ENCODE data around the gene PLD1. TPM values are rescaled to one million over a fixed set of nuclear protein-coding genes. Genes with fewer than 3 reads are reported as not detected.

PLD1 gene
- total RNA-seq, 1 experiment from 2014 or later: 5.3 TPM

DNA sequence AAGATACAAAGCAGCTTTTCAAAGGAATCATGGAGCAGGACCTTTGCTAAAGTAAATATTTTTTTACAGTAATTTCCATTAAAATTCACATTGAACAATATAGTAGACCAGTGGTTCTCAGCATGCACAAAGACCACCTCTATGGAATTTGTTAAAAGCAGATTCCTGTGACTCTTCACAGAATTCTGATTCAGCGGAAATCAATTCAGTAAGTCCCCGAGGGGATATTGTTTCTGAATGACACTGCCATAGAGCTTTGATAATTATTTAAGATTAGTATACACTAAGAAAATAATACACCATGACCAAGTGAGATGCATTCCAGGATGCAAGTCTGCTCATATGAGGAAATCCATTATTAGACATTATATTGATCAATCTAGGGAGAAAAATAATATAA, 188.2 kb downstream of the PLD1 start:
- CTCF ChIA-PET: no interaction called here
- intact Hi-C loops (cut with micrococcal nuclease; ENCODE audit: unreplicated experiment): no loop called here
- H3K27me3 ChIP-seq (replicated peaks; ENCODE audit: control insufficient read depth, insufficient read depth, low read length): no peaks in the 10 kb centered on the region
- H3K36me3 ChIP-seq (ENCODE audit: control insufficient read depth, insufficient read depth, low read length): no peaks in the 10 kb centered on the region
- peaks cover 26% of the 10 kb centered on the region for H3K9me3 Mint-ChIP-seq (ENCODE audit: unreplicated experiment)
- H3K4me3 Mint-ChIP-seq (ENCODE audit: unreplicated experiment): no peak overlapping the region
- POLR2A ChIA-PET: interaction anchor here (0.5 kb wide), 1 partner anchor 23 kb away, joined by 4 read pairs; no protein-coding TSS in a partner anchor
- H3K4me1 ChIP-seq: no peaks in the 10 kb centered on the region
- TF ChIP-seq, protein P1, sequence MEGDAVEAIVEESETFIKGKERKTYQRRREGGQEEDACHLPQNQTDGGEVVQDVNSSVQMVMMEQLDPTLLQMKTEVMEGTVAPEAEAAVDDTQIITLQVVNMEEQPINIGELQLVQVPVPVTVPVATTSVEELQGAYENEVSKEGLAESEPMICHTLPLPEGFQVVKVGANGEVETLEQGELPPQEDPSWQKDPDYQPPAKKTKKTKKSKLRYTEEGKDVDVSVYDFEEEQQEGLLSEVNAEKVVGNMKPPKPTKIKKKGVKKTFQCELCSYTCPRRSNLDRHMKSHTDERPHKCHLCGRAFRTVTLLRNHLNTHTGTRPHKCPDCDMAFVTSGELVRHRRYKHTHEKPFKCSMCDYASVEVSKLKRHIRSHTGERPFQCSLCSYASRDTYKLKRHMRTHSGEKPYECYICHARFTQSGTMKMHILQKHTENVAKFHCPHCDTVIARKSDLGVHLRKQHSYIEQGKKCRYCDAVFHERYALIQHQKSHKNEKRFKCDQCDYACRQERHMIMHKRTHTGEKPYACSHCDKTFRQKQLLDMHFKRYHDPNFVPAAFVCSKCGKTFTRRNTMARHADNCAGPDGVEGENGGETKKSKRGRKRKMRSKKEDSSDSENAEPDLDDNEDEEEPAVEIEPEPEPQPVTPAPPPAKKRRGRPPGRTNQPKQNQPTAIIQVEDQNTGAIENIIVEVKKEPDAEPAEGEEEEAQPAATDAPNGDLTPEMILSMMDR (IDR thresholded peaks at IDR 0.05; ENCODE audit: insufficient read depth in 1 of 2, low read depth in 1 of 2, low read length in 1 of 2, severe bottlenecking in 1 of 2, unreplicated experiment in 1 of 2): no peak
- no peaks in the 10 kb centered on the region for H3K4me1 Mint-ChIP-seq (ENCODE audit: low read depth, unreplicated experiment)
- no peak overlapping the region for H3K4me3 ChIP-seq (ENCODE audit: low read depth, low read length)
- no peak for DNase-seq
- H3K36me3 Mint-ChIP-seq (ENCODE audit: insufficient read depth, unreplicated experiment): no peaks in the 10 kb centered on the region
- H3K27ac Mint-ChIP-seq (ENCODE audit: unreplicated experiment): no peak overlapping the region
- no TSS peak for BruUV-seq (replicated peaks)
- H3K9me3 ChIP-seq: no peaks in the 10 kb centered on the region
- H3K27me3 Mint-ChIP-seq (ENCODE audit: insufficient read depth, unreplicated experiment): no peaks in the 10 kb centered on the region

DNA sequence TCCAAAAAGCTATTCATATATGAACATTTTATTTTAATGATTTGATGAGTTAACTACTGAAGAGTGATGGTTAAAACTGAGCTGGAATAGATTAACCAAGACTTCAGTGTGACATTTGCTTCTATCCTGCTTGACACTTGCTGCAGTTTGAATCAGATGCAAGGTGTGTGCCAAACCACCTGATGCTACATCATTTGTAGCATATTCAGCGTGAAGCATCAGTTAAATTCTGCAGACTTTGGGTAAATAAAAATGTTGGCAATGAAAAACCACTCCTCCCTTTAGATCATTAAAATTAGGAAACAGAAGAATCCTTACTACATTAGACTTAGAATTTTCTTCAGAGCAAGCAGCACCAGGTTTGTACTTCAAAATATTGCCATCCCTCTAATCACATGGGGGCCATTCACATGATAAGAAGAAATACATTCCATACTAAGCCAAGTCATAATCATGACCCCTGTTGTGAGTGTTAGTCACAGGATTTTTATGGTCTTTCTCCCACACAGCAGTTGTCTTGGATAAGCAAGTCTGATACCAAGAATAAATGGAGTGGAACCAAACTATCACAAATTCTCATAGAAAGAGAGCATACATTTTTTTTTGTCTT, 189.4 kb downstream of the PLD1 start:
- POLR2A ChIA-PET: no interaction called here
- no peak overlapping the region for H3K4me3 ChIP-seq (ENCODE audit: low read depth, low read length)
- Mint-ChIP-seq H3K4me3 (ENCODE audit: unreplicated experiment) (no peak overlapping the region), H3K27me3 (ENCODE audit: insufficient read depth, unreplicated experiment) (no peaks in the 10 kb centered on the region), H3K27ac (ENCODE audit: unreplicated experiment) (no peak overlapping the region), H3K36me3 (ENCODE audit: insufficient read depth, unreplicated experiment) (no peaks in the 10 kb centered on the region), H3K4me1 (ENCODE audit: low read depth, unreplicated experiment) (no peaks in the 10 kb centered on the region), H3K9me3 (ENCODE audit: unreplicated experiment) (peaks cover 20% of the 10 kb centered on the region)
- CTCF ChIA-PET: no interaction called here
- H3K9me3 ChIP-seq: no peaks in the 10 kb centered on the region
- intact Hi-C loops (cut with micrococcal nuclease; ENCODE audit: unreplicated experiment): no loop called here
- TF ChIP-seq, protein P1 (IDR thresholded peaks at IDR 0.05; ENCODE audit: insufficient read depth in 1 of 2, low read depth in 1 of 2, low read length in 1 of 2, severe bottlenecking in 1 of 2, unreplicated experiment in 1 of 2): no peak
- no peaks in the 10 kb centered on the region for H3K27me3 ChIP-seq (replicated peaks; ENCODE audit: control insufficient read depth, insufficient read depth, low read length)
- H3K36me3 ChIP-seq (ENCODE audit: control insufficient read depth, insufficient read depth, low read length): no peaks in the 10 kb centered on the region
- no TSS peak for BruUV-seq (replicated peaks)
- DNase-seq: no peak
- H3K4me1 ChIP-seq: no peaks in the 10 kb centered on the region

DNA sequence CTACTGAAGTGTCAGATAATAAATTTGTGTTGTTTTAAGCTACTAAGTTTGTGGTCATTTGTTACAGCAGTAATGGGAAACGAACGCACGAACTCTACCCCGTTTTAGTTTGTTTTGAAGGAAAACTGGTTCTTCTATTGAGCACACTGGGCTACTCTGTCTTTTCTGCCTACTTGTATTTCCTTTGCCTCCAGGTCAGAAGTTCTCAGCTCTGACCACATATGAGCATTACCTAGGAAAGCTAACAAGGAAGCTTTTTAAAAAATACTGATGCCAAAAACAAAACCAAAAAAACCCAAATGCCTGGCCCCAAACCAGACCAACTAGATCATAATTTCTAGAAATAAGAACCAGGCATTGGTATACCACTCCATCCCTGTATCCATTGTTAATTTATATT, 193.5 kb downstream of the PLD1 start:
- no TSS peak for BruUV-seq (replicated peaks)
- DNase-seq: no peak
- Mint-ChIP-seq H3K9me3 (ENCODE audit: unreplicated experiment) (no peaks in the 10 kb centered on the region), H3K36me3 (ENCODE audit: insufficient read depth, unreplicated experiment) (no peaks in the 10 kb centered on the region), H3K27ac (ENCODE audit: unreplicated experiment) (no peak overlapping the region), H3K27me3 (ENCODE audit: insufficient read depth, unreplicated experiment) (no peaks in the 10 kb centered on the region), H3K4me3 (ENCODE audit: unreplicated experiment) (no peak overlapping the region), H3K4me1 (ENCODE audit: low read depth, unreplicated experiment) (no peaks in the 10 kb centered on the region)
- CTCF ChIA-PET: no interaction called here
- intact Hi-C loops (cut with micrococcal nuclease; ENCODE audit: unreplicated experiment): no loop called here
- POLR2A ChIA-PET: no interaction called here
- no peaks in the 10 kb centered on the region for H3K4me1 ChIP-seq
- no peaks in the 10 kb centered on the region for H3K27me3 ChIP-seq (replicated peaks; ENCODE audit: control insufficient read depth, insufficient read depth, low read length)
- H3K9me3 ChIP-seq: no peaks in the 10 kb centered on the region
- TF ChIP-seq, protein P1 (IDR thresholded peaks at IDR 0.05; ENCODE audit: insufficient read depth in 1 of 2, low read depth in 1 of 2, low read length in 1 of 2, severe bottlenecking in 1 of 2, unreplicated experiment in 1 of 2): no peak
- H3K36me3 ChIP-seq (ENCODE audit: control insufficient read depth, insufficient read depth, low read length): no peaks in the 10 kb centered on the region
- H3K4me3 ChIP-seq (ENCODE audit: low read depth, low read length): no peak overlapping the region

Measured in Caco-2 (cell line).